Measurements from ENCODE around the gene TIGD6.
"Not testable (repeated sequence)": the region's sequence is repeated elsewhere in the genome, so short reads cannot be mapped to it uniquely, and the experiment has no call there.

The TIGD6 gene

DNA sequence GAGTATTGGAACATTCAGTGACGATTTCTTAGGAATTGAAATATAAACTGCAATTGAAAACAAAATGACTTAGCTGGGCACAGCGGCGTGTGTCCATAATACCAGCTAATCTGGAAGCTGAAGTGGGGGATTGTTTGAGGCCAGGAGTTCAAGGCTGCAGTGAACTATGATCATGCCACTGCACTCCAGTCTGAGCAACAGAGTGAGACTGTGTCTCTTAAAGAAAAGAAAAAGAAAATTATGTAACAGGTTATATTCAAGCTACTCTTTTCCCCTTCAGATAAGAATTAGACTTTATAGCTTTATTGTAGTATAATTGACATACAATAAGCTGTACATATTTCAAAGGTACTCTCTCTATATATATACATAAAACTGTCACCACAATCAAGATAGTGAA is 33.5 kb downstream of the TIGD6 start:
- no peak for DNase-seq

DNA sequence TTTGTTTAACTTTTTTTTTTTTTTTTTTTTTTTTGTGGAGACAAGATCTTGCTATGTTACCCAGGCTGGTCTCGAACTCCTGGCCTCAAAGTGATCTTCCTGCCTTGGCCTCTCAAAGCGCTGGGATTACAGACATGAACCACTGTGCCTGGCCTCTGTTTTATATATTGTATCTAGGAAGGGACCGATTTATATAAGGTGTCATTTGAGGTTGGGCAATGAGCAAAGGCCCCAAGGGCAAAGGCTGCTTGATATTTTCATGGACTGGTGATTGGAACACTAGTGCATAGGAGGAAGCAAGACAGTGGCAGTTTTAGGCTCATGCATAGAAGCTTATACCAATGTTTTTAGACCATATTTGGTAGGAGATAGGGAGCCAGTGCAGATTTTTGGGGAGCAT is 36.7 kb downstream of the TIGD6 start:
- no peak for DNase-seq

DNA sequence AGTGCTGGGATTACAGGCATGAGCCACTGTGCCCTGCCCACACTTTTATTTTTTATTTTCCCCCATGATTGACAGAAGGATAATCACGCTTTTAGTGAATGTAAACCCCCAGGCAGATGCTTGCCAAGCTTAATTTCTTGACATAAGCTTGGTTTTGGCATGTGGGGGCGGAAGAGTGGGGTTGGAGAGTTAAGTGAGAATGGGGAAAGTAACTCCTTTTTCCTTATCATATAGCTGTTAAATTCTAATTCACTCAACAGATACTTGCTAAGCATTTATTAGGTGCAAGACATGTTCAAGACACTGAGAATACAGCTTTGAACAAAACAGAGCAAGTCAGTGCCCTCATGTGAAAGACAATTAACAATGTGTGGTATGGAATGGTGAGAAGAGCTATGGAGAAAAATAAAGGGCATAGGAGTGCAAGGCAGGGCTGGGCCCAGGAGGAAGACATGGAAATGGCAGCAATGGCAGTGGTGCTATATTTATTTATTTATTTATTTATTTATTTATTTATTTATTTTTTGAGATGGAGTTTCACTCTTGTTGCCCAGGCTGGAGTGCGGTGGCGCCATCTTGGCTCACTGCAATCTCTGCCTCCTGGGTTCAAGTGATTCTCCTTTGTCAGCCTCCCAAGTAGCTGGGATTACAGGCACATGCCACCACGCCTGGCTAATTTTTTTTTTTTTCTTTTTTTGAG is 37.7 kb downstream of the TIGD6 start:
- no peak for DNase-seq

DNA sequence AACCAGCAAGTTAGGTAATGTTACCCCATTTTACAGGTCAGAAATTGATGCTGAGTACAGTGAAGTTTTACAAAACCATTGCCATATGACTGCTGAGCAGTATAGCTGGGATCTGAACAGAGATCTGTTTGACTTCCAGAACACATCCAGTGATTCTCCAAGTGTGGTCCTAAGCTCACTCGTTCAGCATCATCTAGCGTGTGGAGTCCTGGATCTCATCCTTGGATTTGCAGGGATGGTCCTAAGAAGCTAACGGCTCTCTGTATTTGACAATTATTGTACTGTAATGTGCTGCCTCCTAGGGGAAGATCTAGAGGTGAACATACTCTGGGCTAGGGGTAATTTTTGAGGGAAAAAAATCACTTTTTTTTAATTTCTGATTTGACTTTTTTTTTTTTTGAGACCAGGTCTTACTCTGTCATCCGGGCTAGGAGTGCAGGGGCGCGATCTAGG is 38.5 kb downstream of the TIGD6 start:
- peak; percentile 14 for DNase-seq

DNA sequence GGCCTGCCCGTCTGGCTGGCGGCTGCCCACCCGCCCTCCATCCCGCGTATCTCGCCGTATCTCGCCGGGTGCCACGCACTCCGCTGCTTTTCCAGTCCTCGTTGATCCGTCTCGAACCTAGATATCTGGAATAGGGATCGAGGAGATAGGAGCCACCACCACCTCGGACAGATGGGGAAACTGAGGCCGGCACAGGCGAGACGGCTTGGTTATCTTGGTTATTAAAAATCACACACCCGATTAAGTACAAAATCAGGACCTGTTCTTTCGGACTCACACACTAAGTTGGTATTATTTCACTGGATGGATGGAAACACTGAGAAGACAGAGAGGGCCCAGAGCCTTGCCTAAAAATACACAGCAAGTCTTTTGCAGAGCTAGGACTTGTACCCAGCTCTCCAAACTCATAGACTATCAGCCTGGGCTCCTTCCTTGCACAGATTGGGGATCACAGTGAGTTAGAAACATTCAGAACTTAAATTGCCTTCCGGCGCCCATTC is 39.2 kb downstream of the TIGD6 start:
- DNase-seq, result no peak

DNA sequence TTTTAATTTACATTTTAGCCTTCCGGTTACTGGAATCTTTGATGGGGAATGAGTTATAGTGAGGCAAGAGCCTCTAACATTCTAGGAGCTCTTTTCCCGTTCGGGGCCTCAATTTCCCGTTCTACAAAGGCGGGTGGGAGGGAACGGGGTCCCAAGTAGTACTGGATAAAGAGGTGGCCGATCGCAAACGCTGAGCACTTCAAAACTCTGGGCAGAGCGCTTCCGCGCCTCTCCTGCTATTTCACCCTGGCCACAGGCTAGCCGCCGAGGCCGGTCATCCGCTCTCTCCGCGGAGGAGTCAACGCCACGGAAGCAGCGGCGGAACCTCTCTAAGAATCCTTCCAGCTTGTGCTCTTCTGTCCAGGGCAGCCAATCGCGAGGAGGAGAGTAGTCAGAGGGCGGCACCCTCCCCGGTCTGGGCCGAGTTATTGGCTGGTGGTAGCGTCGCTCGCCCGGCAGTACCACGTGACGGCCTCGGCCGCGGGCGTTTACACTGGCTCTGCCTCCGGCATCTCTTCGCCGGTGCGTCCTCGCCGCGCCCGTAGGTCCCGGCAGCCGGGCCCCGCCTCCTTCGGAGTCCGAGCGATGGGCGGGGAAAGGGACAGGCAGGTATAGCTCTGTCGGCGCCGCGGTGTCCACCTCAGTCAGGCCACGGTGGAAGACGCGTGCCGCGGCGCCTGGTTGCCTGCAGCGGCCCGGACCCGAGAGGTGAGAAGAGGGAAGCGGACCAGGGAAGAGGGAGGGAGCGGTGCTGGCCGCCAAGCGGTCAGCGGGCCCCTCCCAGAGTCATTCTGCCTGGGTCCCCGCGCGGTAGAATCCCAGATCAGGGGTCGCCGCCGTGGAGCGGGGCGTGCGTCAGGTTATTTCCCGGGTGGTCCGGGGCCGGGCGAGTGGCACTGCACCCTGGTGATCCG is 39.9 kb downstream of the TIGD6 start, which contains the start of gene SLC26A2:
Gene SLC26A2 (plus strand): TSS at position 487 of the 914 bp plus-strand sequence. CDS start 16,895 bp downstream, outside the sequence.
- DNase-seq, result peak; percentile 92

DNA sequence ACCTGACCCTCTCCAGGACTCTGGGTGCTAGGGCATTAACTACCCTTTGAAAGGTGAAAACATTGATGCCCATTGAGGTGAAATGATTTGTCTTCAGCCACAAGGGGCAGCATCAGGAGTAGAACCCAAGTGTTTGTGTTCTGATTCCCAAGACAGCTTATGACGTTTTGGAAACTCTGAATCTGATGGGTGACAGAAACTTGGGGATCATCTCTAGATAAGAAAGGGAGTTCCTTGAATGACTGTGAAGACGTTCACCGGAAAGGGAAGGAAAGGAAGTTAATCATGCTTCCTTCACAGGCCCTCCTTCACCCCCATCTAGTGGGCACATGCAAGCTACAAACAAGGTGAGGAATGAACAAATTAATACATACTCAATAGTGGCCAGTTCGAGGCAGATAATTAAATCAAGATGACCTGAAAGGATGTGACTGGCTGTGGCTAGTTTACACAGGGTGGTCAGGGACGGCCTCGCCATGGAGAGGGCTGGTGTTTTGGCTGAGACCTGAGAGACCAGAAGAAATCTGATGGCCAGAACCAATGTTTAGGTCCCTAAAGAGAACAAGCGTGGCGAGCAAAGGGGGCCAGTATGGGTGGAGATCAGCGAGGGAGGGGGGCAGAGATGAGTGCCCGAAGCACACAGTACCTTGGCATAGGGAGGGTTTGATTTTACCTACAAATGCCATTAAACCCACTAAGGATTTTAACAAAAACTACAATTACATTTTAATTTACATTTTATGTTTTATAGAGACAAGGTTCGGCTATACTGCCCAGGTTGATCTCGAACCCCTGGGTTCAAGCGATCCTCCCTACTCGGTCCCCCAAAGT is 40.8 kb downstream of the TIGD6 start:
- DNase-seq, result no peak

DNA sequence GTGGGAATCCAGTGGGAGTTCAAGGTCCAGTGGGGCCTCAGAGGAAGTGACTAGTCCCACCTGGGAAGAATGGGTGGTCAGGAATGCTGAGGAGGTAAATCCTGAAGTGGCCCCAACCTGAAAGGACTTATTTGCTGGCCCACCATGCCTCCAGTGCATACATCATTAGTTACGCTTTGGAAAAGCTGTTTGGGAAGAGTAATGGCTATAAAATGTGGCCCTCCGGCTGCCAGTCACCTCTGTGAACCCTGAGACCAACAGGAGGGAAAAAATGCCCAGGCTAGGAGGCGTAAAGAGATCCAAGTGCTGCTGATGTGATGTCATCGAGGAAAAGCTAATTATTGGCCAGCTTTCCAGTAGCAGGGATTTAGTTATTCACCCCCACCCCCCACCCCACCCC is 42.6 kb downstream of the TIGD6 start:
- DNase-seq, result no peak

DNA sequence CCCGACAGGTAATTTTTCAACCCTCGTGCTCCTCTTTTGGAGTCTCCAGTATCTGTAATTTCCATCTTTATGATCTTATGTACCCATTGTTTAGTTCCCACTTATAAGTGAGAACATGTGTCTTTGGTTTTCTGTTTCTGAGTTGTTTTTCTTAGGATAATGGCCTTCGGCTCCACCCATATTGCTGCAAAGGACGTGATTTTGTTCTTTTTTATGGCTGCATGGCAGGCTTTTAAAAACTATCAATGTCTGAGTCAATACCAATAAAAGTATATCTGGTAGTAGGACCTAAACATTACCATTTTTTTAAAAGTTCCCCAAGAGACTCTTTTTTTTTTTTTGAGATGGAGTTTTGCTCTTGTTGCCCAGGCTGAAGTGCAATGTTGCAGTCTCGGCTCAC is 43.8 kb downstream of the TIGD6 start:
- DNase-seq, result no peak

DNA sequence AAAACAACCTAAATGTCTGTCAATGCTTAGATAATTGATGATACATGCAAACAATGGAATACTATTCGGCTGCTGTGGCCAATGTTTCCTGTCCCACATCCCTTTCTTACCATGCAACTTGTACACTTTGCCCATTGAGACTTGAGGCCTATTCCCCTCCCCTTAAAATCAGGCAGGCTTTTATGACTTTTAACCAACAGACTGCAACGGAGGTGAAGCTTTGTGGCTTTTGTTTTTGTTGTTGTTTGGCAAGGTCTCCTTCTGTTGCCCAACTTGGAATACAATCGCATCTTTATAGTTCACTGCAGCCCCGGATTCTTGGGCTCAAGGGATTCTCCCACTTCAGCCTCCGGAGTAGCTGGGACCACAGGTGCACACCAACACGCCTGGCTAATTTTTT is 45.7 kb downstream of the TIGD6 start:
- DNase-seq, result no peak

DNA sequence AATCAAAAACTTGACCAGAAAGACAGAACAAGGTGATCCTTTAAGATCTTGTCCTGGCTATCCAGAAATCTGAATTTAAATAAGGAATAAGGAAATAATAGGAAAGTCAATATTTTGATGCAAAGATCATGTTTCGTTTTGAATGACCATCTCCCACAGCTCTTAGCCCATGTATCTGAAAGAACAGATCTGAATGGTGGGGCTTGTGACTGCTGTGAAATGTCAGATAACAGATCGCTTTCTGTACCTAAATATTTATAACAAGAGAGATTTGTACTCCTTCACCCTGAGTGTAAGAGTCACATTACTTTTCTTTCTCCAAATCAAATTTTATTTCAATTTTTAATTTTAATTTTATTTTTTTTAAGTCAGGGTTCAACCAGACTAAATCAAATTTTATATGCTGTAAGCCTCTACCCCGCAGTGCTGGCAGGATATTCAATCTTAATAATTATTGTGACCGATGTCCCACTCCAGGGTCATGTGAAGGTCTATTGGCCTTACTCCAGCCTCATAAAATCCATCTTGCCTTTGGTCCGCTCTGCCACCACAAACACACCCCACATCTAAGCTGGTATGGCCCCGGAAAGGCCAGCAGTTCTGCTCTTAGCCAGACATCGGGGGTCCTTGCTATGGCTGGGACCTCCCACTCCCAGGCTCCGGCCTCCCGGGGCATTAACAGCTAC is 46.9 kb downstream of the TIGD6 start:
- DNase-seq, result no peak

DNA sequence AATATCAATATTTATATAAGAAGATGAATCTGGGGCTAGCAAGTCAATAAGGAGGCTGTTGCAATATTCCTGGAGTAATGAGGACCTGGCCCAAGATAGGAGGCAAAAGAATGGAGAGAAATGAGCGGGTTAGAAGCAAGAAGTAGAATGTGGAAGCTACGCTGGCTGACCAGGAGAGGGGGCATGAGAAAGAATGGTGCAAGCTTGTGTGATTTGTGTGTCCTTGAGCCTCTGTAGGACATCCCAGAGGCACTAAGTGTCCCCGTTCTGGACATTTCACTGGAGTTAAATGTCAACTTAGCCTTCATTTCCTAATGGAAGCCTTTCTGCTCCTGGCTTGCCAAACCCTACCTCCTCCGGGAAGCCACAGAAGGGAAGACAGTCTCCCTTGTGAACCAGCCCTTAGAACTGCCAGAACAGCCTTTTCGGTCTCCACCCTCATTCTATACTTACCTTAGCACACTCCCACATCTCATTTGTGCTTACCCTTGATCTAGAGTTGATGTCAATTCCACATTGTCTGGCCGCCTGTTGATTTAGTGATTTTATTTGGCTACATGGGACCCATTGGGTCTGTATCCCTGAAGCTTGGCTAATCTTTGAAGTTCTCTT is 49.2 kb downstream of the TIGD6 start:
- DNase-seq, result no peak

DNA sequence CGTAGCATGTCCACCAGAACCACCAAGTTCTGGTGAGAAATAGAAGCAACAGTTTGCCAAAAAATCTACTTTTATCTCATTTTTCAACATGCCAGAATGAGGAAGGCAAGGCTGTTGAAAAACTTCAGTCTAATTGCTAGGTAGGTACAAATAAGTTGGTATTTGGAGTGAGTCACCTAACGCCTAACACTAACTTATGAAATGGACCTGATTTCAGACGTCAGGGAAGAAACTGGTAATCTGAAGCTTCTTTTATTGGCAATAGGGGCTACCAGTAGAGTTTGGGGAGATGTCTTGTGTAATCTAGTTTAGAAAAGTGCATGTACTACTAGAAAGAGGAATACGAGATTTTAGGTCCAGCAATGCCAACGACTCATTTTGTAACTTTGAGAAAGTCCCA is 51.5 kb downstream of the TIGD6 start:
- DNase-seq, result no peak

DNA sequence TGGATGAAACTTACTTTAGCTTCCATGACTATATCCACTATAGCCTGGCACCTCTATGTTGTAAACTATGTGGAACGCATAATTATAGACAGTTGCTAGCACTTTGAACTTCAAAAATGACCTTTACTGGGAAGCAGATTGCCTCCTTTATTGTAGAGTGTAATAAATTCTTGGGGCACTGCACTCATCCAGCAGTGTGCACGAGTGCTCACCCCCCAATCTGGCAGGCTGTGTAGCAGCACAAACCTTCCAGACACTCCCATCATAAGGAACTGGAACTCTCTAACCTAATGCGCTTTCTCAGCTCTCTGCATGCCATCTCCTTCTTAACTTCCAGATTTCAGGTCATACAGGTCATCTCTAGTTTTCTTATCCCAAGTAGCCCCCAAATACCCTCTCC is 54.3 kb downstream of the TIGD6 start:
- DNase-seq, result no peak

DNA sequence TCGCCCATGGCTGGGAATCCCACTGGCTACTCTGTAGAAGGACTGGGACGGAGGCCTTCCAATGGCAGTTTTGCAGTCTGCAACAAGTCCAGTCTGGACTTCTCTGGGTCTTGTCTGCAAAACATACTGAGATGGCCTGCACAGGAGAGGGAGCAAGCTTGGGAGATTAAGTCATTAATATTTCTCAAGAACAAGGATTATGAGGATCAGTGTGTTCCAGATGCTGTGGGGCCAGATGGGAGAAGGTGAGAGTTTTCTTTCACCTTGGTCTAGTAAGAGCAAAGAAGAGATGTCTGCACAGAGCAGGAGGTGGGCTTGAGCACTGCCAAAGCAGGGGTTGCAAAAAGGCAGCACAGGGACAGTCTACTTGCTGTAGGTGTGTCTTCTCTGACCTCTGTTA is 55.8 kb downstream of the TIGD6 start, which contains the start of gene PDE6A:
Gene PDE6A (minus strand): TSS at position 128 of the 400 bp plus-strand sequence. CDS start 120 bp downstream, at position 8.
- DNase-seq, result no peak

DNA sequence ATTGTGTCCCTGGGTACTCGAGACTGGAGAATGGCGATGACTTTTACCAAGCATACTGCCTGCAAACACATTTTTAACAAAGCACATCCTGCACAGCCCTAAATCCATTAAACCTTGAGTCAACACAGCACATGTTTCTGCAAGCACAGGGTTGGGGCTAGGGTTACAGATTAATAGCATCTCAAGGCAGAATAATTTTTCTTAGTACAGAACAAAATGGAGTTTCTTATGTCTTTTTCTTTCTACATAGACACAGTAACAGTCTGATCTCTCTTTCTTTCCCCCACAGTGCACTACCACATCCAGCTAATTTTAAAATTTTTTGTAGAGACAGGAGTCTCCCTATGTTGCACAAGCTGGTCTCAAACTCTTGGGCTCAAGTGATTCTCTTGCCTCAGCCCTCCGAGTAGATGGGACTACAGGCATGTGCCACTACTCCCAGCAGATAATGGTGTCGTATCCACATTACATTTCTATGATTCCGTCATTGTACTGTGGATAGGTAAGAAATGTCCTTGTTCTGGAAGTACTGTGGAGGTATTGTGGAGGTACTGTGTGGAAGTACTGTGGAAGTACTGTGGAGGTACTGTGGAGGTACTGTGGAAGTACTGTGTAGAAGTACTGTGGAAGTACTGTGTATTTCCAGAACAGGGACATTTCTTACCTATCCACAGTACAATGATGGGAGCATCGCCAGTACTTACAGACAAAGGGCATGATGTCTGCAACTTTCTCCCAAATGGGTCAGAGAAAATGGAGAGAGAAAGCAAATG is 57.1 kb downstream of the TIGD6 start:
- not testable (repeated sequence) for DNase-seq

All from NCI-H446 treated with DMSO at 0.1 percent for 48 hours (cell line).